ENCODE measurements around the gene FABP3.

GRCh38 chr1:31361607-31362006, 11.3 kb downstream of the FABP3 start:
- TF ChIP-seq TAF1 (CRISPR knock-in tag; IDR thresholded peaks at IDR 0.05) (no peak), AGO2 (optimal IDR thresholded peaks at IDR 0.05; ENCODE audit: low read depth, low read length) (no peak)
- TF ChIP-seq, protein P1, sequence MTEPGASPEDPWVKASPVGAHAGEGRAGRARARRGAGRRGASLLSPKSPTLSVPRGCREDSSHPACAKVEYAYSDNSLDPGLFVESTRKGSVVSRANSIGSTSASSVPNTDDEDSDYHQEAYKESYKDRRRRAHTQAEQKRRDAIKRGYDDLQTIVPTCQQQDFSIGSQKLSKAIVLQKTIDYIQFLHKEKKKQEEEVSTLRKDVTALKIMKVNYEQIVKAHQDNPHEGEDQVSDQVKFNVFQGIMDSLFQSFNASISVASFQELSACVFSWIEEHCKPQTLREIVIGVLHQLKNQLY (CRISPR knock-in tag; IDR thresholded peaks at IDR 0.05) = no peak
